Breast epithelium (tissue), 3 donors: ENCODE data around the gene DISP3.

Experiments used
- POLR2A ChIP-seq: fragments of 450-650 bp; IDR thresholded peaks from one replicate; pipeline ENCODE4 v1.6.1; 2016; ENCODE audit warnings: antibody characterized with exemption, mild to moderate bottlenecking, moderate library complexity
- TF ChIP-seq, protein P1 (sequence below), 3 donors: fragments of 450-650 bp; IDR thresholded peaks; one replicate each; pipeline ENCODE4 v1.5.1; 2016 to 2017; ENCODE audit warnings: antibody characterized with exemption in 3 of 3, mild to moderate bottlenecking in 3 of 3, moderate library complexity in 3 of 3

DNA sequence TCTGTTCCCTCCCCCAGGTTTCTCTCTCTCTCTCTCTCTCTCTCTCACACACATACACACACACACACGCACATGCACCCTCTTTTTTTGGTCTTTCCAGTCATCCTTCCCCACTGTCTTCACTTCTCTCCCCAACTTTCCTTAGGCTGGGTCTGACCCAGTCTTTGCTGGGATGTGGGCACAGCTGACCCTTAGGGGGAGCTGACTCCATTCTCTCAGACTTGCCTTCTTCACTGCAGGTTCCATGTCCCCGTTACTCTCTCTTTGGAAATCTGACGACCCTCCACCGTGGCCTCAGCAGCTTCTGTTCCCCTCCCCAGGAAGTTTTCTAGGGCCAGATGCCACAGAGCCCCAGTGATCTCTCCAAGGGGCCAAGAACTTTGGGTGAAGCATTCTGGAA, 2.1 kb downstream of the DISP3 start:
- TF ChIP-seq, protein P1, sequence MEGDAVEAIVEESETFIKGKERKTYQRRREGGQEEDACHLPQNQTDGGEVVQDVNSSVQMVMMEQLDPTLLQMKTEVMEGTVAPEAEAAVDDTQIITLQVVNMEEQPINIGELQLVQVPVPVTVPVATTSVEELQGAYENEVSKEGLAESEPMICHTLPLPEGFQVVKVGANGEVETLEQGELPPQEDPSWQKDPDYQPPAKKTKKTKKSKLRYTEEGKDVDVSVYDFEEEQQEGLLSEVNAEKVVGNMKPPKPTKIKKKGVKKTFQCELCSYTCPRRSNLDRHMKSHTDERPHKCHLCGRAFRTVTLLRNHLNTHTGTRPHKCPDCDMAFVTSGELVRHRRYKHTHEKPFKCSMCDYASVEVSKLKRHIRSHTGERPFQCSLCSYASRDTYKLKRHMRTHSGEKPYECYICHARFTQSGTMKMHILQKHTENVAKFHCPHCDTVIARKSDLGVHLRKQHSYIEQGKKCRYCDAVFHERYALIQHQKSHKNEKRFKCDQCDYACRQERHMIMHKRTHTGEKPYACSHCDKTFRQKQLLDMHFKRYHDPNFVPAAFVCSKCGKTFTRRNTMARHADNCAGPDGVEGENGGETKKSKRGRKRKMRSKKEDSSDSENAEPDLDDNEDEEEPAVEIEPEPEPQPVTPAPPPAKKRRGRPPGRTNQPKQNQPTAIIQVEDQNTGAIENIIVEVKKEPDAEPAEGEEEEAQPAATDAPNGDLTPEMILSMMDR (IDR thresholded peaks at IDR 0.05): no peak
- no peak for TF ChIP-seq POLR2A
